ENCODE results near the gene MBL2.

- TF ChIP-seq MAX (IDR thresholded peaks at IDR 0.05), result no peak
- TF ChIP-seq CTCF (IDR thresholded peaks at IDR 0.05; ENCODE audit: low read depth, low read length, missing input control), result no peak
- TF ChIP-seq JUND (IDR thresholded peaks at IDR 0.05), result no peak
- no peak for TF ChIP-seq FOXA1 (IDR thresholded peaks at IDR 0.05)
- TF ChIP-seq YY1 (IDR thresholded peaks at IDR 0.05), result no peak
- TF ChIP-seq REST (IDR thresholded peaks at IDR 0.05), result no peak
- TF ChIP-seq RAD21 (IDR thresholded peaks at IDR 0.05), result no peak
- no peak for TF ChIP-seq GABPA (IDR thresholded peaks at IDR 0.05 in 1 of 2, conservative IDR thresholded peaks at IDR 0.05 in 1 of 2)
- no peak for TF ChIP-seq ZBTB33 (IDR thresholded peaks at IDR 0.05)
- TF ChIP-seq RXRA (IDR thresholded peaks at IDR 0.05), result no peak
Observed at GRCh38 chr10:52807803-52808202, 35.2 kb upstream of the MBL2 start.
